HG02973 (cell line): Measurements from ENCODE around the gene CCDC152.

Experiments used
- ATAC-seq: cut with Tn5 transposase; IDR thresholded peaks from one replicate; pipeline ENCODE4 v1.9.1; 2021; ENCODE audit warnings: moderate library complexity; ENCODE audit not compliant: unreplicated experiment

CCDC152 gene

DNA sequence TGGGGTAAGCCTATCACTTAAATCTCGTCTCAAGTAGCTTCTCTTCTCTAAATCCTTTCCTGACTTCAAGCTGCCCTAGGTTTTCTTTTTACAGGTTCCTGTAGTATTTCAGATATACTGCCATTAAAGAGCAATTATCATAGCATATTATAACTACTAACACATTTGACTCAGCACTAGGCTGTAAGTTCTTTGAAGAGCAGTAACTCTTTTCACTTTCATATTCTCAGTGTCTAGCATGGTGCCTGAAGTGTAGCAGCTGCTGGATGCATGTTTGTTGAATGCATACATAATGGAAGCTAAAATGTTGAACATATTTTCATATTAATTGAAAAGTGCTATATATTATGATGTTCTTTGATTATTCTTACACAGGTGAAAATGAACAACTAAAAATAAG is 22.5 kb downstream of the CCDC152 start:
- ATAC-seq: peak; percentile 73

DNA sequence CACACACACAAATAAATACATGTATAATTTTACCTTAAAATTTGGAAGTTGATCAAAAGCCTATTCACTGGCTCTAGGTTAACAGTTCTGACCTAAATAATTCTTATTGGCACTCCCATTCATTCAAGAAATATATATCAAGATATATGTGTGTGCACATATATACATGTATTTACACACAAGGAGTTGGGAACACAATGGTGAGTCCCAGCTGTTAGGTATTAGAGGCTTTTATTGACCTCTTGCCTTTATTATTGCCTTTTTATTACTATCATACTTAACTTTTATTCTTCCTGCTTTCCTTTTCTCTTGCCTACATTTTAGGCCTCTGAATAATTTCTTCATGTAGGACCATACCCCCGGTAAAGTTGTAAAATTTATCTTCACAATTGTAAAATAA is 25.0 kb downstream of the CCDC152 start:
- ATAC-seq: no peak

DNA sequence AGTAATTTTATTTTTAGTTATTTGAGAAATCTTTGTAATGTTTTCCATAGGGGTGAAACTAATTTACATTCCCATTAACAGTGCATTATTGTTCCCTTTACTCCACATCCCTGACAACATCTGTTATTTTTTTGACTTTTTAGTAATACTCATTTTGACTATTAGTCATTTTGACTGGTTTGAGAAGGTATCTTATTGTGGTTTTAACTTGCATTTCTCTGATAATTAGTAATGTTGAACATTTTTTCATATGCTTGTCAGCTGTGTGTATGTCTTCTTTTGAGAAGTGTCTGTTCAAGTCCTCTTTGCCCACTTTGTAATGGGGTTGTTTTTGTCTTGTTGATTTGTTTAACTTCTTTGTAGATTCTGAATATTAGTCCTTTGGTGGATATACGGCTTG is 27.5 kb downstream of the CCDC152 start:
- no peak for ATAC-seq

DNA sequence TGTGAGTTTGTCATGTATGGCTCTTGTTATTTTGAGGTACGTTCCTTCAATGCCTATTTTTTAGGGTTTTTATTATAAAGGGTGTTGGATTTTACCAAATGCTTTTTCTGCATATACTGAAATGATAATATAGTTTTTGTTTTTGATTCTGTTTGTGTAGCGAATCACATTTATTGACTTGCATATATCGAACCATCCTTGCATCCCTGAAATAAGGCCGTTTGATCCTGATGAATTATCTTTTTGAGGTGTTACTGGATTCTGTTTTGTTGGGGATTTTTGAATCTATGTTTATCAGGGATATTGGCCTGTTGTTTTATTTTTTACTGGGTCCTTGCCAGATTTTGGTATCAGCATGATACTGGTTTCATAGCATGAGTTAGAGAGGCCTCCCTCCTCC is 29.1 kb downstream of the CCDC152 start:
- ATAC-seq: no peak

DNA sequence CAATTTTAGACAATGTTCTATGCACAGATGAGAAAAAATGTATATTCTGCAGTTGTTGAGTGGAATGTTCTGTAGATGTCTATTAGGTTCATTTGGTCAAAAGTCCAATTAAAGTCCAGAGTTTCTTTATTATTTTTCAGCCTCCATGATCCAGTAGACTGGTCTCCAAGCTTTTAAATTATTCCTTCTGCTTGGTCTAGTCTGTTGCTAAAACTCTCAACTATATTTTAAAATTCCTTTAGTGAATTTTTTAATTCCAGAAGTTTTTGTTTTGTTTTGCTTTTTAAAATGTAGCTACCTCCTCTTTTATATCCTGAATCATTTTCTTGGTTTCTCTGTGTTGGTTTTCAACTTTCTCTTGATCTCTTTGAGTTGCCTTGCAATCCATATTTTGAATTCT is 30.5 kb downstream of the CCDC152 start:
- ATAC-seq: no peak

DNA sequence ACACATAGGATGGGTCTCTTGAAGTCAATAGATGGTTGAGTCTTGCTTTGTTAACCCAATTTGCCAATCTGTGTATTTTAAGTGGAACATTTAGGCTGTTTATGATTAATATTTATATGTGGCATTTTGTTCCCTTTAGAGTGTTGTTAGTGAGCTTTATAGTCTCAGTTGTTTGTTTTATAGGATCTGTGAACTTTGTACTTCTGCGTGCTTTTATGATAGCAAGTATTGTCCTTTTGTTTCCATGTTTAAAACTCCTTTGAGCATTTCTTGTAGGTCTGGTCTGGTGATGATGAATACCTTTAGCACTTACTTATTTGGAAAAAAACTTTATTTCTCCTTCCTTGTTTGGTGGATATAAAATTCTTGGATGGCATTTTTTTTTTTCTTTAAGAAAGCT is 31.2 kb downstream of the CCDC152 start:
- ATAC-seq: no peak

DNA sequence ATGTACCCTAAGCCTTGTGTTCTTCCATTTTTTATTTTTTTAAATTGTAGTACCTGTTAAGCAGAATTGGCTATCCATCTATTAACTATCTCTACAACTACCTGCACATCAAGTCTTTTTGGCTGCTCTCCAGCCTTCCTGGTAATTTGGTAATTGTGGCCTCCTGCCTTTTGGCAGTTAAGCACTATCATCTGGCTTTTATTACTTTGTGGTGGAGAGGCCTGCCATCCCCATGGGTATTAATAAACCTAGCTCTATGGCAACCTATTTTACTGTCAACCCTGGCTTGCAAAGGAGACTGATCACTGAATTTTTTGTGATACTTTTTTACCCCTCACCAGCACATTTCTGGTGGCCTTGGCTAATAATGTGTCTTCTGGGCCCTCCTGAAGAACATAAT is 34.5 kb downstream of the CCDC152 start:
- ATAC-seq: no peak

DNA sequence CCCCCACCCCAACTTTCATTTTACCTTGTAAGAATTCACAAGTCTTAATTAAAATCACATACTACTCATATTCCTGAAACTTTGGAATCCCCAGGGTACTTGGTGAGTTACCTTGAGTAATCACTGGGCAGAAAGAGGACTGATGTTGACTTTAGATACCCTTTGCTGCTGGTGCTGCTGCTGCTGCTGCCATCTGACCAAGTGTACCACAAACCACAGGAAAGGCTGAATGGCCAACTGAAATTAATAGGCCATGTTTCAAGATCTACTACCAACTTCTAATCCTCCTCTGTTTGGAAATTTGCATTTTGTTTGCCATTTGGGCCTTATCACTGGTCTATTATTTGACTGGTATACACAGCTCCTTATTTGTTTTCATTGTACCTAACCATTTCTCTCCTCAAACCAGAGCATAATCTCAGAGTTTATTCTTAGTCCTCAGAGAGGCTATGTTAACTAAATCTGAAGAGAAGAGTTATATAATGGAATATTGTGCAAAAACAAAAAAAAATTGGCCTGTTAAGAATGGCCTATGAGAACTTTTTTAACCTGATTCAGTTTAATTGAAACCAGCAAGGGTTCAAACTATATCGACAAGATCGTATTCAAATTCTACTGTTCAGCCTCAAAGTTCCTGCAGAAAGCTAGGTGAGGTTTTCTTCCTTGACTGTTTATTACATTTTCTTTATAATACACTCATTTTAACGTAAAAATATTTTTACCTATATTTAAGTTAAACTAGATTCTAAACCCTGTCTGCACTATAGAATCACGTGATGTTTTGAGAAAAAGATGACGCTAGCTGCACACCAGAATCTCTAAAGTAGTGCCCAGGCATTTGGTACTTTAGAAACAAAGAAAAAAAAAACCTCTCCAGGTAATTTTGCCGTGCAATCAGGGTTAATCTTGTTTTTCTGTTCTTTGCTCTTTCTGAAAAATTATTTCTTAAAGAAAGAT is 41.9 kb downstream of the CCDC152 start:
- ATAC-seq: no peak

DNA sequence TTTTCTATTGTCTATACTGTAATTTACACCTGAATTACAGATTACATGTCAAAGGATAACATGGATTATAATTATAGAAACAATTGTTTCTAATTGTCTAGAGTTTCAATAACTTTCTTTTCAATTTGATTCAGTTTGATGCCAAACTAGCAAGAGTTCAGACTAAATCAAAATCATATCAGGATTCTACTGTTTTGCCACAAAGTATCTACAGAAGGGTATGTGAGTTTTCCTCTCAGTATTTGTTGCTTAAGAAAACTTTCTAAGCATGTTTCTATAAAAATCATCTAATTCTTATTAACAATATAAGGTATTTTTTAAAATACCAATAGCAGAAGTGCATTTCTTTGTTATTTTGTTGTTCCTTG is 42.6 kb downstream of the CCDC152 start:
- ATAC-seq: no peak

DNA sequence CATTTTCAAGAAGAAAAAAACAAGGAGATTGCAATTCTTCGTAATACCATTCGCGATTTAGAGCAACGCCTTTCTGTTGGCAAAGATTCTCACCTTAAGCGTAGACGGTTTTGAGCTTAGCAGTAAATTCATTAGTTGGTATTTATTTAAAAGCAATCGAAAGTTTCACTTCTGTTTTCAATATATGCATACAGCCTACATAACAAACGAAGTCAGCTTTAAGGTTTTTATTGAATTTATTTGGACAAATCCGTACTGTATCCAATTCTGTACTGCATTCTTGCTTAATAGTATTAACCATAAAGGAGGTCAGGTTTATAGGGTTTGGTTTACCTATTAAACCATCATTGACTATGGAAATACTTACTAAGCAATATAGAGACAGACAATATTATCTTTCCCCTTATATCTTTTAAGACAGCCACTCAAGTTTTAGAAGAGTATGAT is 43.1 kb downstream of the CCDC152 start:
- ATAC-seq: no peak

DNA sequence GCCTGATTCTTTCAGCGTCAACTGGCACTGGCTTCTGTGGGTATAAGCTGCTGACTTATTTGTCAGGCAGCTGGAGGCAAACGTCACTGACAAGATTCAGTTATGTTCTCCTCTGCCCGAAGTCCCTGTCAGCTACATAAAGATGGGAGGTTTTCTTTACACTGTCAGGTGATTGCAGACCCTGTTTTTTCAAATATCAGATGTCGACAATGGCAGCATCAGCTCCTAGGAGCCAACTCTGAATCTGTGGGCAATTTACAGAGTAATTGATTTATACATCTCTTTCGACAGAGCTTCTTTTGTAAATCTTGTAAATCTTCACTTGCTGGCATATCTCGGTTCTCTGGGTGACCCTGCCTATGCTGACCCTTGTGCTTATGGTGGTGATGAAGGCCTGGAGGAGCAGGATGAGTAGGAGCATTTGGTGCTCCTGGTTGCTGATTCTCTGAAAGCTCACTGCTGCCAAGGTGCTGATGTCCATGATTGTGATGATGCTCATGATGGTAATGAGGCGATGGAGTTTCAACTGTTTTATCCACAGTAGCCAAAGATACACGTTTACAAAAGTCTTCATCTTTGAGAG is 44.2 kb downstream of the CCDC152 start:
- no peak for ATAC-seq

DNA sequence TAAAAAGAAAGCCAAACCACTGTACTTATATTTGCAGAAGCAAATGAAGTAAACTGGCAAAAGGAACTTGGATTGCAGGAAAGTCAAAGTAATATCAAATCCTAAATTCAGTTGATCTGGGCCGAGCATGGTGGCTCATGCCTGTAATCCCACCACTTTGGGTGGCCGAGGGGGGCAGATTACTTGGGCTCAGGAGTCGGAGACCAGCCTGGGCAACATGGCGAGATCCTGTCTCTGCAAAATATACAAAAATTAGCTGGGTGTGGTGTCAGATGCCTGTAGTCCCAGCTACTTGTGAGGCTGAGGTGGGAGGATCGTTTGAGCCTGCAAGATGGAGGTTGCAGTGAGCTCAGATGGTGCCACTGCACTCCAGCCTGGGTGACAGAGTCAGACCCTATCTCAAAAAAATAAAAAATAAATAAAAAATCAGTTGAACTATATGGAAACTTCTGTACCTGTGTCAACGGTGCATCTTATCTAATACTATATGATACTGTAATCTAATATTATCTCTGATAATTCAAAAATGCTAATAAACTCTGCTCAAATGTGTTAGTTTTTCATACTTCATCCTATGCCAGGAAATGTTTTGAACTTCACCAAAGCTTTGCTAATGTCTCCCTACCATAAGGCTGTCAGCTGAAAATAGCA is 45.0 kb downstream of the CCDC152 start:
- ATAC-seq: no peak

DNA sequence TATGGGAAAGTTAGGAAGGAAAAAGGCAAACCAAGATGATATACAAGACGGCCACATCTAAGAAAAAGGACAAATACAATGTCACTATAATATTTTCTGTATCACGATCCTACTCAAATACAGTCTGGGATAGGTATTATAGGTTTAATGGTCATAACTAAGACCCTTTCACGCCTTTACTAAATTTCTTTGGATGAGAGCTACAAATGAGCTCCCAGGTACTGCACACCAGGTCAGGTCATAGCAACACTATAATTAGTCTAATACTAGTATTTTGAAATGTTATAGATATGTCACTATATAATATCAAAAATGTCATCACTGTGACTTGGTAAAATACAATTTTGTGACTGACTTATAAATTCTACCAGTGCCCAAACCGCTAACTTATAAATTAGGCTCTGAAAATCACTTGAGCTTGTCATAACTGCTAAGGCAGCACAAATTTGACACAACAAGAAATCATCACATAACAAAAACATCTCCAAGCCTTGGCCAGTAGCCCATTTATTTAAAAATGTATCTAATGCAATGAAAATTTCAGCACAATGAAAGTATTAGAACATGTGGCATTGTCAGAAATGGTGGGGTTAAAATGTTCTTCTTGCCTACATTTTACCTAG is 48.2 kb downstream of the CCDC152 start:
- no peak for ATAC-seq

DNA sequence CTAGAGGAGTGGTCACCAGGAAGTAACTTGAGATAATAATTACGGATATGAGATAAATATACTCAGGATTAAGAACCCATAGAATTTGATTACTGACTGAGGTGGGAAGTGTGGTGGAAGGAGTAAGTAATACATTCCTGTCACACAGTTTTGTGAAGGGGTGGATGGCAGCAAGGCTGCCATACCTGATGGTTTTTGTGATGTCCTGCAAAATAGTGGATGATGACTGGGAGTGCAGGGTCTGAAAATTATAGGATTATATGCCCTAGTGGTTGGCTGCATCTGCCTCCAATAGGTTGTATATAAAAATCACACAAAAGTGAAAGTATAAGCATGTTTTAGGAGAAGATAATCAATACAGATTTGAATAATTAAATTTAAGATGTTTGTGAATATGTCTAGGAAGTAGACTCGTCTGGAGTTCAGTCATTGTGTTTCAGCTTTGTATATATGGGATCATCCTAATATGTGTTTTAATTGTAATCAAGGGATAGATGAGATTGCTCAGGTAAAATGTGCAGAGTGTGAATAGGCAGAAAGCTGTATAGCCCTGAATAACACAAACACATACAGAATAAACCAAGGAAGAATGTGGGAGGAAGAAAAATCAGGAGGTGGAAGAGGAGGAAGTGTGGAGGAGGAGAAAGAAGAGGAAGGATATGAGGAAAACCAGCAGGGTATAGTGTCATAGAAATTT is 49.5 kb downstream of the CCDC152 start:
- no peak for ATAC-seq

DNA sequence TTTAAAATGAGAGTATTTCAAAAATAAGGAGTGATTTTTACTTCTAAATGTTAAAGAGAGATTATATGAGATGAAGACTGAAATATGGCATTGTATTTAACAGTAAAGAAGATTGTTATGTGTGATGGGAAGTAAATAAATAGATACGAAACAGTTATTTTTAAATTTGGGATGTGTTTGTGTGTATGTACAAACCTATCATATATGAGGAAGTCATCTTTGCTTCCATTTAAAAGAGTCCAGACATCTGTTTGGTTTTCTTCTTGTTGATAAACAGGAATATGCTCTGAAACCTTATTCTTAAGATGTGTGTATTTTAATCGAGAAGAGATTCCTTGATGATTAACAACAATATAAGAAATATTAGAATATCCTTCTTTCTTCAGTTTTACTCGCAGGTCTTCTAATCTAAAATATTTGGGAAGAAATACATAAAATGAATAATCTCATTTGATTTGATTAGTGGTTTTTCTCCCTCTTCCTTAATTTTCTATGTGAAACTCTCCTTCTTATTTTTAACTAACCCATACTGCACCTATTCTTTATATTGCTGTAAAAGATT is 50.2 kb downstream of the CCDC152 start:
- no peak for ATAC-seq

DNA sequence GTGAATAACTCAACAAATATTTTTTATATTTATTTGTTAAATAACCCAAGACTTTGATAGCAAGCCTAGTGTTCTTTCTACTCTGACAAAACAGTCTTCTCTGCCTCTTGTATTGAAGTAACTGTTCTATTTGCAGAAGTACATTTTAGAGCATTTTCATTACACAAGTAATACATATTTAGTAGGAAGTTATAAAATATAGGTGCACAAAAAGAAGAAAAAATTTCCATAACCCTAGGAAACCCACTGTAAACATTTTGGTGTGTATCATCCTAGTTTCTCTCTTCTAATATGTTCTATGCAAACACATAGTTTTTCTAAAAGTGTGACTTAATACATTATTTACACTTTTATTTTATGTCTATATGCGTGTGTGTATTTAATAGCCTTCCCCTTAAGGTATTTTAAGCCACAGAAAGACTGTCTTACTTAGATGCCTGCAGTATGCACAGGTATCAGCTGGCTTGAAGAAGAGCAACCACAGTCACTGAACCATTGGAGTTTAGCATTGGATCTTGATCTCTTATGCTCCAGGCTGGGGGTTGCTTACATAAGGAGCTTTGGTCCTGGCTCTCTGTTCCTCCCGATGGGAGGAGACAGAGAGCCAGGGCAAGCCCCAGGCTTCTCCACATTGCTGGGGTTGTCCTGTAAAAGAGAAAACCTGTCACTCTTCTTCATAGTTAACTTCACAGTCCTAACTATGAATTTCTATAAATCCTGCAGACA is 51.3 kb downstream of the CCDC152 start:
- ATAC-seq: no peak

DNA sequence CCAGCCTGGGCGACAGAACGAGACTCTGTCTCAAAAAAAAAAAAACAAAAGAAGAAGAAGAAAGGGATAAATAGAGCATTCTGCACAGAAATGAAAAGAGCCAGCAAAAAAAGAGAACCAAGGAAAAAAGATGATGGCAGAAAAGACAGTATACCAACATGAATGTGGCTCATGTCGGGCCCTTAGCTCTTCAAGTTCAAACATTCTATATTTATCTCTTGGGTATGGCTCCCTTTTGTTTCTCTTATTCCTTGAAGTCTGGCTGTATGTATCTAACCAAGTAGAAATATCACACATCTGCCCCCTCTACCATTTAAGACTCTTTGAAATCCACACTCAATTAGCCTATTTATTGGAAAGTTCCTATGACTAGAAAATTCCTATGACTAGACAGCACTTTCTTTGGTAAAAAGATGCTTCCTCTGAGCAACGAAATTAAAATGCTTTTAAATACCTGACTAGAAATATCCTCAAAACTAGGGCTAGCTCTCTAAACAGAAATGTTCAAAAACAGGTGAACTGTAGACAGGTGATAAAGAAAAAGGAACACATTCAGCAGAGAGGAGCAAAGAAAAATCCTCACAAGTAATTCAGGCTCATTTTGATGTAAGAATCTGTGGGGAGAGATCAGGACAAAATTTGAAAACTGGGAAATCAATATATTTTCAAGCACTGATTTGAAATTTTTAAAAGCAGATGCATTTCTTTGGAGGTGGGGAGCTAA is 52.4 kb downstream of the CCDC152 start:
- ATAC-seq: no peak

DNA sequence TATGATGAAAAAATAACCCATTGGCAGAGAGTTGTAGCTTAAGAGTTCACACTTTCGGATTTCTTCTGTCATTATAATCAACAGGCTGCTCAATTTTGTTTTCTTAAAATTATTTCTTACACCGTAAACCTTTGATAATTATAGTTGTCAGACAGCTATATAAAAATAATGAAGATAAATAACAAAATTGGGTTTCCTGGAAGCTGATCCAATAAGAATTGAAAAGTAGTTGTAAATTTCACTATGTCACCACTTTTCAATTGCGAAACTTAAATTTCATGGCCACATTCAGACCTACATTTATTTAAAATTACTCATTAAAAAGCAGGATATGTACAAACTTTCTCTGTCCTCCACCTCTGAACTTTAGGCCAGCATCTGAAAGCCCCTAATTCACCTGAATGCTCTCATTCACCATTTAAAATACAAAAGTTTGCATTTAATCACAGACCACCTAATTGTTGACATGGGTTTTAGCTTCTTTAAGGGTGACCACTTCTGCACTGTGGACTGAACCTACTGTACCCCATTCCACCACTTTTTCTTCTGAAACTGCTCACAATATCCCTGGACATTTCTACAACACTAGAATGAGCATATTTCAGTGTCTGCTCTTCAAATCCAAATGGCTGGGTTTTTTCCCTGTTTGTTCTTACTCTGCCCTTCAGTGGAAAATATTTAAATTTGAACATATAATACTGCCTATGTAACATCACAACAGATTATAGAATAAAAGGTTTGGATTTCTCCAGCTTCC is 54.4 kb downstream of the CCDC152 start:
- no peak for ATAC-seq
